Stimulated activated CD8-positive, alpha-beta memory T cell treated with anti-CD3 and anti-CD28 coated beads, Interleukin-7, amount 100 ng/mL, for 1 hour (primary cell): ENCODE measurements around the gene FAAP100.
"Not testable (repeated sequence)": the region's sequence is repeated elsewhere in the genome, so short reads cannot be mapped to it uniquely, and the experiment has no call there.

Experiments used
- DNase-seq, 2 donors: peaks; one replicate each; pipeline ENCODE4 v3.0.0-alpha.2; 2020; ENCODE audit warnings: low read depth in 2 of 2

FAAP100 gene

DNA sequence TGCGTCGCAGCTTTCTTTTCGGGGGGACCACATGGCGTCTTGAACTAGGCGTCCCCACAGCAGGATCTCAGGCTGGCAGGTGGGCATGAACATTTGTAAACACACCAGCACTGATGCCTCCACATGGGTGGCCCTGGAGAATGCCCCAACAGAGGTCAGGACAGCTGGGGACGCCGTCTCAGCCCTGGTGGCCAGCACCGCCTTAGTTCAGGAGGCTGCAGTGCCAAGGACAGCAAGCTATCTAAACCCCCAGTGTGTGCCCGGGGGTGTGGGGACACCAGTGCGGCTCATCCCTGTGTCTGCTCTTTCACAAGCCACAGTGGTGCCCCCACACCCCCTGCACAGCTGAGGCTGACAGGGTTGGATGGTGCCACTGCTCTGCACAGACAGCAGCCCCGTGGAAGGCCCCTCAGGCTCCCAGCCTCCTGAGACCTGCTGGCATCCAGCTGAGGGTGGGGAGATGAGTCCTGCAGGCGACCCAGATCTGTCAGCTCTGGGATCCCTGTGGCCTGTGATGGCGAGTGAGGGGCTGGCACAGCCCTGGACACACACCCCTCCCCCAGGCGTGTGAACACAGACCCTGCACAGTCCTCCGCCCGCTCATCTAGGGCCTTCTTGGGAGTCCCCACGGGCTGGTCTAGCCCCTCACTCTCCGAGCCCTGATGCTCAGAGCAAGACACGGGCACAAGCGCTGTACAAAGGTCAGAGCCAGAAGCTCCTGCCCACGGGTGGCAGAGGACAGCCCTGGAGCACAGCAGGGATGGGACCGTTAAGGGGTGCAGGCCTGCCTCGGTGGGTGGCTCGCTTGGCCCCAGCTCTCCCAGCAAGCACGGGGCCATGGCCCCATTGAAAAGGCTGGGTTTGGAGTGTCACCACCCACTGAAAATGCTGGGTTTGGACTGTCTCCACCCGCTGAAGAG is 13.2 kb downstream of the FAAP100 start:
- no peak for DNase-seq

- no peak for DNase-seq
Observed at GRCh38 chr17:81537856-81538555, 14.1 kb downstream of the FAAP100 start.

- no peak for DNase-seq
Observed at GRCh38 chr17:81537343-81537855, 14.8 kb downstream of the FAAP100 start.

DNA sequence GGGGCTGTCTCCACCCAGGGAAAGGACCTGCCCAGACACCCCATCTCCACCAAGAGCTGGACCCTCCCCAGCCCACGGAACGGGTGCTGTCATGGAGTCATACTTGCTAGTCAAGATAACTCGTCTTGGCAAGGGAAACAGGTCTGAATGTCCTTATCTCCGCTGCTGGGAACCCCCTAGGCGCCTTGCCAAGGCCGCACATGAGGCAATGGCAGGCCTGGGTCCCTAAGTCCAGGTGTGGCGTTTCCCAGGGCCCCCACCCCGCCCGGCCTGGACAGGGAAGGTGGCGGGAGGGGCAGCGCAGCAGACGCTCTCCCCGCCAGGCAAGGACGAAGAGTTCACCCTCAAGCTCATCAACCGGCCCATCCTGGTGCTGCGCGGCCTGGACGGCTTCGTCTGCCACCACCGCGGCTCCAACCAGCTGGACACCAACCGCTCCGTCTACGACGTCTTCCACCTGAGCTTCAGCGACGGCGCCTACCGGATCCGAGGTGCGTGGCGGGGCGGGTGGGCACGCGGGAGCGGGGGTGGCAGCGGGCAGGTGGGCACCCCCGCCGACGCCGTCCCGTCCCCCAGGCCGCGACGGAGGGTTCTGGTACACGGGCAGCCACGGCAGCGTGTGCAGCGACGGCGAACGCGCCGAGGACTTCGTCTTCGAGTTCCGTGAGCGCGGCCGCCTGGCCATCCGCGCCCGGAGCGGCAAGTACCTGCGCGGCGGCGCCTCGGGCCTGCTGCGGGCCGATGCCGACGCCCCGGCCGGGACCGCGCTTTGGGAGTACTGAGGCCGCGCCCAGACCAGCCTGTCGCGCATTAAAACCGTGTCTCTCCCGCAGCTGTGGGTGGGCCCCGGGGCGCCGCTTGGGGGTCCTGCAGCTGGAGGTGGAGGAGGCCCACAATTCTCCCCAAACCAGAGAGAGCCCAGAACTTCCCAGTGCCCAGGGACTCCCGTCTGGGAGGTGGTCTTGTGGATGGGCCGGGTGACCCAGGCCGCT is 15.6 kb downstream of the FAAP100 start:
- DNase-seq = no peak

DNA sequence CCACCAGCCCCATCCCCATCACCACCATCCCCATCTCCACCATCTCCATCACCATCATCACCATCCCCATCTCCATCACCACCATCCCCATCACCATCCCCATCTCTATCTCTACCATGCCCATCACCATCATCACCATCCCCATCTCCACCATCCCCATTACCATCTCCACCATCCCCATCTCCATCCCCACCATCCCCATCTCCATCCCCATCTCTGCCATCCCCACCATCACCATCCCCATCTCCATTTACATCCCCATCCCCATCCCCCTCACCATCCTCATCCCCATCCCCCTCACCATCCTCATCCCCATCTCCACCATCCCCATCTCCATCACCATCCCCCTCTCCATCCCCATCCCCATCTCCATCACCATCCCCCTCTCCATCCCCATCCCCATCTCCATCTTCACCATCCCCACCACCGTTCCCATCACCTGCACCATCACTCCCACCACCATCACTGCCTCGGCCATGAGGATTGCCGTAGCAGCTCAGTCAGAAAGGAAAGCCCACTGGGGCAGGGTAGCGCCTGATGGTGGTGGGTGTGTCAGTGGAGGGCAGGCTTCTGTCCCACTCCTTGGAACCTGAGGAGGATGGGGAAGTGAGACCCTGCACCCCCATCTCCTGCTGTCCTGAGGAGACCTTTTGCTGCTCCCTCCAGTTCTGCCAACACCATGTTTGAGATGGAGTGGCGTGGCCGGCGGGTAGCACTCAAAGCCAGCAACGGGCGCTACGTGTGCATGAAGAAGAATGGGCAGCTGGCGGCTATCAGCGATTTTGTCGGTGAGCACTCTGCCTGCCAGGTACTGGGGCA is 16.5 kb downstream of the FAAP100 start:
- DNase-seq = no peak

GRCh38 chr17:81535007-81535328 is 17.2 kb downstream of the FAAP100 start:
- DNase-seq = no peak

DNA sequence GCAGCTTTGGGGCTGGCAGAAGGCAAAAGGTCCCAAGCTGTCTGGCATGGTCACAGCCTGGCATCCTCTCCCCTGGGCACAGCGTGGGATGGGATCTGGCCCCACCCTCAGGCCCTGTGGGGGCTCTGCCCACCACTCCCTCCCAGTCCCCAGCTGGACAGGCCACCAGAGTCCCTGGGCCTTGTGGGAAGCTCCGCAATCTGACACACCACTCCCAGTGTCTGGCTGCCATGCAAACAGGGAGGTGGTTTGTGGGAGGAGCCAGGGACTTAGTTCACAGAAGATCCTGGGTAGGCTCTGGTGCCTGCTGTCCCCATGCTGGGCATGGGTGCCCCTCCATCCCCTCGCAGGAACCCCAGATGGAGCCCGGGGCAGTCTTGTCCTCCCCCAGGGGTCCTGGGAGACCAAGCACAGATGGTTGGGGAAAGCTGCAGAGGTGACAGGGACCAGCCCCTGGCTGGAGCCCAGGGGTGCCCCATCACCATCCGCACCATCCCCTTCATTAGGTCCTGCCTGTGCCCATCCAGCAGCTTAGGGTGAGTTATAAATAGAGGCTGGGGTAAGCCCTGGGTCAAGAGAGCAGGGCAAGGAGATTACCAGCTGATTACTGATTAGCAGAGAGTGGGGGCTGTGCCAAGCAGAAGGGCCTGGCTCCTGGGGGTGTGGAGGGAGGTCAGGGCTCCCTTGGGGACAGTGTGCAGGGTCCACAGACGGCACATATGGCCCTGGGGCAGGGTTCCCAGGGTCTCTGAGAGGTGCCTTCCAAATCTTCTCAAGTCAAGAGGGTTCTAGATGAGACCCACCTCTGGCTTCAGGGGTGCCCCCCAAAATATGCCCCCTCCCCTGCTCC is 17.8 kb downstream of the FAAP100 start:
- no peak for DNase-seq

DNA sequence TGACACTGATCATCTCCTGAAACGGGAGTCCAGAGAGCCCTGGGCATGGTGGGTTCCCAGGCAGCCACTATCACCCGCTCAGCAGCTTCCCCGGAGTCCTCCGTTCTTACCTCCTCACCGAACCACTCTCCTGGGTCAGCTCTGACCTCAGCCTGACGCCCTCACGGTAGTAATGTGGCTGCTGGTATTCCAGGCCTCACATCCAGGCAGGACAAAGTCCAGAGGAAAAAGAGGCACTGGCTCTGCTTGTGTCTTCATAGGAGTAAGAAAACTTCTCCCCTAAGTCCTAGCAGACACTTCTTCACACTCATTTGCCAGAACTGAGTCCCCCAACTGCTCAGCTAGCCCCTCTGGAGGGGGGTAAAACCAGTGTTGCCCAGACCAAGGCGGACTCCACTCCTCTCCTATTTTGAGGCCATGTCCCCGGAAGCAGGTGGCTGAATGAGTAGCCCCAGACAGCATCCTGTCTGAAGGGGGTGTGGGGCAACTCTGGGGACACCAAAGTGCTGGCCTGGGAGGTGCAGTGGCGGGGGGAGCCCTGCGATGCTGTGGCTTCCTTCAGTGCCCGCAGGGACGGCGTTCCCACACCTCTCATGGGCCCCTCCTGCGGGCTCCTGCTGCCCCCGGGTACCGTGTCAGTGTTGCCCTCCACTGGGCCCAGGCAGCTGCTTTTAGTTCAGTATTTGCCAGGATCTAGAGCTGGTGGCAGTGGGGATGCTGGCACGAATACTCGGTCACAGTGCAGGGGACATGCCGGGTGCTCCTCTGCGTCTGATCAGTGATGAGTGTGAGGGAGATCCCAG is 18.6 kb downstream of the FAAP100 start:
- DNase-seq = no peak

GRCh38 chr17:81532490-81533287 is 19.5 kb downstream of the FAAP100 start:
- no peak for DNase-seq

DNA sequence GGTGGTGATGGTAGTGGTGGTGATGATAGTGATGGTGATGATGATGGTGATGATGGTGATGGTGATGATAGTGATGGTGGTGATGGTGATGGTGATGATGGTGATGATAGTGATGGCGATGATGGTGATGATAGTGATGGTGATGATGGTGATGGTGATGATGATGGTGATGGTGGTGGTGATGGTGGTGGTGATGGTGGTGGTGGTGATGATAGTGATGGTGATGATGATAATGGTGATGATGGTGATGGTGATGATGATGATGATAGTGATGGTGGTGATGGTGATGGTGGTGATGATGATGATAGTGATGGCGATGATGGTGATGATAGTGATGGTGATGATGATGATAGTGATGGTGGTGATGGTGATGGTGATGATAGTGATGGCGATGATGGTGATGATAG is 20.2 kb downstream of the FAAP100 start:
- DNase-seq = not testable (repeated sequence)

GRCh38 chr17:81531013-81531412 is 21.1 kb downstream of the FAAP100 start:
- DNase-seq = not testable (repeated sequence)

DNA sequence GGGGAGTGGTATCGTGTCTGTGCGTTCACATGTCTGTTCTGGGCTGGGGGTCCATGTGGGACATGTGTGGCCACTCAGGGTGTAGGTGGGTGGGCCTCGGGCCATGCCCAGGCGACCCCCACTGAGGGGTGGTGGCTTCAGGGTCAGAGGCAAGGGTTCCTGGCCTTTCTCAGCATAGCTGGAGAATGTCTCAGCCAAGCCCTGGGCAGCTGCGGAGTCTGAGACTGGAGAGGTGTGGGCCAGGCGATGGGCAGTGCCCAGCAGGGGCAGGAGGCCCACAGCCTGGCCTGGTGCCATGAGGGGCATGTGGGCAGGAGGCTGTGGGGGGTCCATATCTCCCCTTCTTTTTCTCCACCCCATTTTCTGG is 22.7 kb downstream of the FAAP100 start:
- DNase-seq = no peak

GRCh38 chr17:81528651-81529436 is 23.3 kb downstream of the FAAP100 start:
- no peak for DNase-seq

DNA sequence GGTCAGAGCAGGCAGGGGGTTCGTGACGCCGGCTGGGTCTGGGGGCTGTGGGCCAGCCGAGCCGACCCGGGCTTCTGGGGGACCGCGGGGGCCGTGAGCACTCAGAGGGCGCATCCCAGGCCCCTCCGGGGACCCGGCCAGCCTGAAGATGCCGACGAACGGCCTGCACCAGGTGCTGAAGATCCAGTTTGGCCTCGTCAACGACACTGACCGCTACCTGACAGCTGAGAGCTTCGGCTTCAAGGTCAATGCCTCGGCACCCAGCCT is 23.8 kb downstream of the FAAP100 start:
- DNase-seq = no peak

DNA sequence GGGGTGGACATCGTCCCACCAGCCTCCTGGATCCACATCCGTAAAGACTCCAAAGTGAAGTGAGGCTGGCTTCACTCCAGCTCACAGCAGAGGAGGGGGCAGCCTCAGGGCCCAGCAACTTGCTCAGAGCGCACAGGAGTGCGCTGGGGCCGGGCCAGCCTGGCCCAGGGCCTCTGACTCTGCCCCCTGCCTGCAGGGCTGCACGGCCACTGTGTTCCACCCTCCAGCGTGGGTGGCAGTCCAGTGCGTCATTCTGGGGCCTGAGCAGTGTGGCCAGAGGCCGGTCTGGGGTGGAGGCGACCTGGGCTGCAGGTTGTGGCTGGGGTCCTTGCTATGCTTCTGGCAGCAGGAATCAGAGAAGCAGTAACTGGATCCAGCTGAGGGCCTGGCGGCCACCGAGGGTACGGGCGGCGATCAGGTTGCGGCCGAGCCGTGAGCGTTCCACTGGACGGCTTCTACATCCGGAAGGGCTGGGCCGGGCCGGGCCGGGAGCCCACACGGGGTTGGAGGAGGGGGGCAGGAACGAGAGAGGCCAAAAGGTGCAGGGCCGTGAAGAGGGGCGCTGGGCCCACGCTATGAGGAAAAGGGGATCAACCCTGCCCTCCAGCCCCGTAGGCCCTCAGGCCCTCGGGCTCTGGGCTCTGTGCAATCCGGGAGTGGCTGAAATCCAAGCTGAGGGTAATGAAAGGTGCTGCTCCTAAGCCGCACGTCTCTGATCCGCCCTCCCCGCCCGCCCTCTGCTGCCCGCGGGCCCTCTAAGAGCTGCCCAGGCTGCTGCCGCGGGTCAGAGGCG is 24.4 kb downstream of the FAAP100 start, which contains the start of gene FSCN2:
Gene FSCN2, plus strand, starts transcription at position 787 of the 793 bp plus-strand sequence. CDS start 155 bp downstream, outside the sequence.
- DNase-seq = no peak

DNA sequence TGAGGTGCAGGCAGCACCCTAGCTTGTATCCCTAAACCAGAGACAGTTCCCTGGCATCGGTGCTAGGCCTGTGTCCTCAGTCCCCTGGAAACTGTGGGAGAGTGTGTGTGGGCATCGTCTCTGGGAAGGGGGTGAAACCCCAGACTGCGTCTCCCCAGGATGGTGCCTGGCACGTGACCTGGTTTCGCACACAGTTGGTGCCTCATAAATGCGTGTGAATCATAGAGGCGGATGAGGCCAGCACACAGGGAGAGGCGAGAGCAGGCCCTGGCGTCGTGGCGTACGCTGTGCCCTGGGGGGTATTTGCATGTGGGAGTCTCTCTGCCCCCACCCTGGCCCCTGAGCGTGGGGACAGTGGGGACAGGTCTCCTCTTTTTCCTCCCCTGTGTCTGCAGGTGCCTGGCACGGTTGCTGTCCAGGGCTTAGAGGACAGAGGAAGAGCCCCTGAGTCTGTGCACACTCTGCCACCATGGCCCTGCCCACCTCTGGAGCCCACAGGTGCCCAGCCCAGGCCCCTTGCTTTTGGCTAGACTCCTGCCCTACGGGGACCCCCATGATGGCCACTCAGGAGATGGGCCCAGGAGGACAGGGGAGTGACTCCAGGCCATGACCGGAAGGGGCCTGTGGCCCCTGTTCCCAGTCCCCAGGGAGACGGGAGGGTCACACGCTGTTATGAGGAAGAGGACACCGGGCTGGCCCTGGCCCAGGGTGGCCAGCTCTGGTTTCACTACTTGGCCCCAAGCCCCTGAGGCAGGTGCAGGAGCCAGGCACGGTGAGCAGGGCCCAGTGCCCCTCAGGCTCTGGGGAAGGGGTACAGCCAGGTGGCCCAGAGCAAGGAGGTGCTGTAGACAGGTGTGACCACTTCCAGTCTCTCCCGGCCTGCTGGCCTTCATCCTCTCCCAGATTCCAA is 25.2 kb downstream of the FAAP100 start:
- DNase-seq = no peak
